ENCODE results near the gene MMP14.

DNA sequence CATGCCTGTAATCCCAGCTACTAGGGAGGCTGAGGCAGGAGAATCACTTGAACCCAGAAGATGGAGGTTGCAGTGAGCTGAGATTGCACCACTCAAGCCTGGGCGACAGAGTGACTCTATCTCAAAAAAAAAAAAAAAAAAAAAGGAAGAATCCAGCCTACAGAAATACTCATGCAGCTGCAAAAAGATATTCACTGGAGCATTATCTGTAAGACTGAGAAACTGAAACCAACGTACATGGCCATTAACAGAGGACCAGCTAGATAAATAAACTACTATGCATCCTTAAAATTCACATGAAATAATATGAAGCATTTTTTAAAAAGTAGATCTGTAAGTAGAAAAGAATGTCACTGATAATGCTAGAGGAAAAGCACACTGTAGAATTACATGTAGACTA is 24.7 kb upstream of the MMP14 start:
- TF ChIP-seq, protein P1, sequence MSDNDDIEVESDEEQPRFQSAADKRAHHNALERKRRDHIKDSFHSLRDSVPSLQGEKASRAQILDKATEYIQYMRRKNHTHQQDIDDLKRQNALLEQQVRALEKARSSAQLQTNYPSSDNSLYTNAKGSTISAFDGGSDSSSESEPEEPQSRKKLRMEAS (IDR thresholded peaks at IDR 0.05): no peak
- no peak for TF ChIP-seq POLR2A (IDR thresholded peaks at IDR 0.05; ENCODE audit: borderline replicate concordance, extremely low read depth, insufficient read depth, insufficient read length)
- TF ChIP-seq JUND (IDR thresholded peaks at IDR 0.05): no peak
- TF ChIP-seq CEBPB (IDR thresholded peaks at IDR 0.05; ENCODE audit: low read depth): no peak
- TF ChIP-seq, protein P2, sequence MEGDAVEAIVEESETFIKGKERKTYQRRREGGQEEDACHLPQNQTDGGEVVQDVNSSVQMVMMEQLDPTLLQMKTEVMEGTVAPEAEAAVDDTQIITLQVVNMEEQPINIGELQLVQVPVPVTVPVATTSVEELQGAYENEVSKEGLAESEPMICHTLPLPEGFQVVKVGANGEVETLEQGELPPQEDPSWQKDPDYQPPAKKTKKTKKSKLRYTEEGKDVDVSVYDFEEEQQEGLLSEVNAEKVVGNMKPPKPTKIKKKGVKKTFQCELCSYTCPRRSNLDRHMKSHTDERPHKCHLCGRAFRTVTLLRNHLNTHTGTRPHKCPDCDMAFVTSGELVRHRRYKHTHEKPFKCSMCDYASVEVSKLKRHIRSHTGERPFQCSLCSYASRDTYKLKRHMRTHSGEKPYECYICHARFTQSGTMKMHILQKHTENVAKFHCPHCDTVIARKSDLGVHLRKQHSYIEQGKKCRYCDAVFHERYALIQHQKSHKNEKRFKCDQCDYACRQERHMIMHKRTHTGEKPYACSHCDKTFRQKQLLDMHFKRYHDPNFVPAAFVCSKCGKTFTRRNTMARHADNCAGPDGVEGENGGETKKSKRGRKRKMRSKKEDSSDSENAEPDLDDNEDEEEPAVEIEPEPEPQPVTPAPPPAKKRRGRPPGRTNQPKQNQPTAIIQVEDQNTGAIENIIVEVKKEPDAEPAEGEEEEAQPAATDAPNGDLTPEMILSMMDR (IDR thresholded peaks at IDR 0.05 in 2 of 3, conservative IDR thresholded peaks at IDR 0.05 in 1 of 3; ENCODE audit: borderline replicate concordance in 1 of 3, insufficient read depth in 1 of 3, low read depth in 2 of 3, low read length in 2 of 3): no peak
- no peak for TF ChIP-seq SIN3A (IDR thresholded peaks at IDR 0.05; ENCODE audit: low read depth)
